ENCODE measurements around the gene PCNT.

PCNT gene

DNA sequence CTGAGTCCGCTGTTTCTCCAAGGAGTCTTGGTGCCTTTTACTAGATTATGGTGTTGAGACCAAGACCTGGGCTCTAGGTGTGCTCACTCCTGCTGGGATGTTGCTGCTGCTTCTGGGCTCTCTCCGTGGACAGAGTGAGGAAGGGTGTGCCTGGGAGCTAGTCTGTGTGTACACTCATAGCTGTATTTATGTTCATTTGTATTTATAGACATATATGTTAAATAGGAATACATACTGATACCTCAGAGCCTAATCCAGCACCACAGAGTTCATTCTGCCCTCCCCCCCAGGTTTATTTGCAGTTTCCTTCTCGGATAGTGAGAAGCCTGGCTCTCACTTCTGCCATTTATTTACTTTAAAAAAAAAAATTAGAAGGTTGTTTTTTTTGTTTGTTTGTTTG lies 12.6 kb downstream of the PCNT start:
- Histone ChIP-seq H3K4me1 (ENCODE audit: control insufficient read depth, insufficient read depth, low read length) (no peaks in the 10 kb centered on the region), H3K9me3 (ENCODE audit: control insufficient read depth, insufficient read depth, low read depth, low read length) (no peaks in the 10 kb centered on the region), H3K36me3 (ENCODE audit: control insufficient read depth in 2 of 2, insufficient read depth in 1 of 2, low read length in 2 of 2) (peaks cover 61 to 77% of the 10 kb centered on the region in 2 experiments), H3K4me3 (ENCODE audit: low read depth, low read length) (no peak overlapping the region), H3K27ac (ENCODE audit: extremely low read depth, low read depth, low read length) (no peak overlapping the region)
- no peak for TF ChIP-seq ZNF132 (tag by site-specific recombination; IDR thresholded peaks at IDR 0.05; ENCODE audit: borderline replicate concordance)
- TF ChIP-seq ZNF146 (tag by site-specific recombination; IDR thresholded peaks at IDR 0.05), result no peak
- no peak for TF ChIP-seq ZNF626 (tag by site-specific recombination; IDR thresholded peaks at IDR 0.05)
- TF ChIP-seq, protein P1, sequence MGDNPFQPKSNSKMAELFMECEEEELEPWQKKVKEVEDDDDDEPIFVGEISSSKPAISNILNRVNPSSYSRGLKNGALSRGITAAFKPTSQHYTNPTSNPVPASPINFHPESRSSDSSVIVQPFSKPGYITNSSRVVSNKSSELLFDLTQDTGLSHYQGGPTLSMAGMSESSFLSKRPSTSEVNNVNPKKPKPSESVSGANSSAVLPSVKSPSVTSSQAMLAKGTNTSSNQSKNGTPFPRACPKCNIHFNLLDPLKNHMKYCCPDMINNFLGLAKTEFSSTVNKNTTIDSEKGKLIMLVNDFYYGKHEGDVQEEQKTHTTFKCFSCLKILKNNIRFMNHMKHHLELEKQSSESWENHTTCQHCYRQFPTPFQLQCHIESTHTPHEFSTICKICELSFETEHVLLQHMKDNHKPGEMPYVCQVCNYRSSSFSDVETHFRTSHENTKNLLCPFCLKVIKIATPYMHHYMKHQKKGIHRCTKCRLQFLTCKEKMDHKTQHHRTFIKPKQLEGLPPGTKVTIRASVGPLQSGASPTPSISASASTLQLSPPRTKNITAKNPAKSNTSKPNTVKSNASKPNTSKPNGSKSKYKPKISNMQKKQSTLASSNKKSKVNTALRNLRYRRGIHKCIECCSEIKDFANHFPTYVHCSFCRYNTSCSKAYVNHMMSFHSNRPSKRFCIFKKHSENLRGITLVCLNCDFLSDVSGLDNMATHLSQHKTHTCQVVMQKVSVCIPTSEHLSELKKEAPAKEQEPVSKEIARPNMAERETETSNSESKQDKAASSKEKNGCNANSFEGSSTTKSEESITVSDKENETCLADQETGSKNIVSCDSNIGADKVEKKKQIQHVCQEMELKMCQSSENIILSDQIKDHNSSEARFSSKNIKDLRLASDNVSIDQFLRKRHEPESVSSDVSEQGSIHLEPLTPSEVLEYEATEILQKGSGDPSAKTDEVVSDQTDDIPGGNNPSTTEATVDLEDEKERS (tag by site-specific recombination; IDR thresholded peaks at IDR 0.05), result no peak
- TF ChIP-seq ZNF549 (tag by site-specific recombination; IDR thresholded peaks at IDR 0.05), result no peak
- TF ChIP-seq, protein P2, sequence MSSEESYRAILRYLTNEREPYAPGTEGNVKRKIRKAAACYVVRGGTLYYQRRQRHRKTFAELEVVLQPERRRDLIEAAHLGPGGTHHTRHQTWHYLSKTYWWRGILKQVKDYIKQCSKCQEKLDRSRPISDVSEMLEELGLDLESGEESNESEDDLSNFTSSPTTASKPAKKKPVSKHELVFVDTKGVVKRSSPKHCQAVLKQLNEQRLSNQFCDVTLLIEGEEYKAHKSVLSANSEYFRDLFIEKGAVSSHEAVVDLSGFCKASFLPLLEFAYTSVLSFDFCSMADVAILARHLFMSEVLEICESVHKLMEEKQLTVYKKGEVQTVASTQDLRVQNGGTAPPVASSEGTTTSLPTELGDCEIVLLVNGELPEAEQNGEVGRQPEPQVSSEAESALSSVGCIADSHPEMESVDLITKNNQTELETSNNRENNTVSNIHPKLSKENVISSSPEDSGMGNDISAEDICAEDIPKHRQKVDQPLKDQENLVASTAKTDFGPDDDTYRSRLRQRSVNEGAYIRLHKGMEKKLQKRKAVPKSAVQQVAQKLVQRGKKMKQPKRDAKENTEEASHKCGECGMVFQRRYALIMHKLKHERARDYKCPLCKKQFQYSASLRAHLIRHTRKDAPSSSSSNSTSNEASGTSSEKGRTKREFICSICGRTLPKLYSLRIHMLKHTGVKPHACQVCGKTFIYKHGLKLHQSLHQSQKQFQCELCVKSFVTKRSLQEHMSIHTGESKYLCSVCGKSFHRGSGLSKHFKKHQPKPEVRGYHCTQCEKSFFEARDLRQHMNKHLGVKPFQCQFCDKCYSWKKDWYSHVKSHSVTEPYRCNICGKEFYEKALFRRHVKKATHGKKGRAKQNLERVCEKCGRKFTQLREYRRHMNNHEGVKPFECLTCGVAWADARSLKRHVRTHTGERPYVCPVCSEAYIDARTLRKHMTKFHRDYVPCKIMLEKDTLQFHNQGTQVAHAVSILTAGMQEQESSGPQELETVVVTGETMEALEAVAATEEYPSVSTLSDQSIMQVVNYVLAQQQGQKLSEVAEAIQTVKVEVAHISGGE (tag by site-specific recombination; conservative IDR thresholded peaks at IDR 0.05; ENCODE audit: low read depth), result no peak
- no peak for TF ChIP-seq ZNF791 (tag by site-specific recombination; IDR thresholded peaks at IDR 0.05)
- TF ChIP-seq, protein P3, sequence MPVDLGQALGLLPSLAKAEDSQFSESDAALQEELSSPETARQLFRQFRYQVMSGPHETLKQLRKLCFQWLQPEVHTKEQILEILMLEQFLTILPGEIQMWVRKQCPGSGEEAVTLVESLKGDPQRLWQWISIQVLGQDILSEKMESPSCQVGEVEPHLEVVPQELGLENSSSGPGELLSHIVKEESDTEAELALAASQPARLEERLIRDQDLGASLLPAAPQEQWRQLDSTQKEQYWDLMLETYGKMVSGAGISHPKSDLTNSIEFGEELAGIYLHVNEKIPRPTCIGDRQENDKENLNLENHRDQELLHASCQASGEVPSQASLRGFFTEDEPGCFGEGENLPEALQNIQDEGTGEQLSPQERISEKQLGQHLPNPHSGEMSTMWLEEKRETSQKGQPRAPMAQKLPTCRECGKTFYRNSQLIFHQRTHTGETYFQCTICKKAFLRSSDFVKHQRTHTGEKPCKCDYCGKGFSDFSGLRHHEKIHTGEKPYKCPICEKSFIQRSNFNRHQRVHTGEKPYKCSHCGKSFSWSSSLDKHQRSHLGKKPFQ (tag by site-specific recombination; IDR thresholded peaks at IDR 0.05), result no peak
- TF ChIP-seq, protein P4, sequence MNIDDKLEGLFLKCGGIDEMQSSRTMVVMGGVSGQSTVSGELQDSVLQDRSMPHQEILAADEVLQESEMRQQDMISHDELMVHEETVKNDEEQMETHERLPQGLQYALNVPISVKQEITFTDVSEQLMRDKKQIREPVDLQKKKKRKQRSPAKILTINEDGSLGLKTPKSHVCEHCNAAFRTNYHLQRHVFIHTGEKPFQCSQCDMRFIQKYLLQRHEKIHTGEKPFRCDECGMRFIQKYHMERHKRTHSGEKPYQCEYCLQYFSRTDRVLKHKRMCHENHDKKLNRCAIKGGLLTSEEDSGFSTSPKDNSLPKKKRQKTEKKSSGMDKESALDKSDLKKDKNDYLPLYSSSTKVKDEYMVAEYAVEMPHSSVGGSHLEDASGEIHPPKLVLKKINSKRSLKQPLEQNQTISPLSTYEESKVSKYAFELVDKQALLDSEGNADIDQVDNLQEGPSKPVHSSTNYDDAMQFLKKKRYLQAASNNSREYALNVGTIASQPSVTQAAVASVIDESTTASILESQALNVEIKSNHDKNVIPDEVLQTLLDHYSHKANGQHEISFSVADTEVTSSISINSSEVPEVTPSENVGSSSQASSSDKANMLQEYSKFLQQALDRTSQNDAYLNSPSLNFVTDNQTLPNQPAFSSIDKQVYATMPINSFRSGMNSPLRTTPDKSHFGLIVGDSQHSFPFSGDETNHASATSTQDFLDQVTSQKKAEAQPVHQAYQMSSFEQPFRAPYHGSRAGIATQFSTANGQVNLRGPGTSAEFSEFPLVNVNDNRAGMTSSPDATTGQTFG (tag by site-specific recombination; IDR thresholded peaks at IDR 0.05; ENCODE audit: borderline replicate concordance), result no peak
- TF ChIP-seq ZNF530 (tag by site-specific recombination; IDR thresholded peaks at IDR 0.05; ENCODE audit: low read depth), result no peak
- TF ChIP-seq, protein P5, sequence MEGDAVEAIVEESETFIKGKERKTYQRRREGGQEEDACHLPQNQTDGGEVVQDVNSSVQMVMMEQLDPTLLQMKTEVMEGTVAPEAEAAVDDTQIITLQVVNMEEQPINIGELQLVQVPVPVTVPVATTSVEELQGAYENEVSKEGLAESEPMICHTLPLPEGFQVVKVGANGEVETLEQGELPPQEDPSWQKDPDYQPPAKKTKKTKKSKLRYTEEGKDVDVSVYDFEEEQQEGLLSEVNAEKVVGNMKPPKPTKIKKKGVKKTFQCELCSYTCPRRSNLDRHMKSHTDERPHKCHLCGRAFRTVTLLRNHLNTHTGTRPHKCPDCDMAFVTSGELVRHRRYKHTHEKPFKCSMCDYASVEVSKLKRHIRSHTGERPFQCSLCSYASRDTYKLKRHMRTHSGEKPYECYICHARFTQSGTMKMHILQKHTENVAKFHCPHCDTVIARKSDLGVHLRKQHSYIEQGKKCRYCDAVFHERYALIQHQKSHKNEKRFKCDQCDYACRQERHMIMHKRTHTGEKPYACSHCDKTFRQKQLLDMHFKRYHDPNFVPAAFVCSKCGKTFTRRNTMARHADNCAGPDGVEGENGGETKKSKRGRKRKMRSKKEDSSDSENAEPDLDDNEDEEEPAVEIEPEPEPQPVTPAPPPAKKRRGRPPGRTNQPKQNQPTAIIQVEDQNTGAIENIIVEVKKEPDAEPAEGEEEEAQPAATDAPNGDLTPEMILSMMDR (tag by site-specific recombination; IDR thresholded peaks at IDR 0.05), result no peak
- TF ChIP-seq ZNF473 (tag by site-specific recombination; IDR thresholded peaks at IDR 0.05), result no peak
- TF ChIP-seq, protein P6, sequence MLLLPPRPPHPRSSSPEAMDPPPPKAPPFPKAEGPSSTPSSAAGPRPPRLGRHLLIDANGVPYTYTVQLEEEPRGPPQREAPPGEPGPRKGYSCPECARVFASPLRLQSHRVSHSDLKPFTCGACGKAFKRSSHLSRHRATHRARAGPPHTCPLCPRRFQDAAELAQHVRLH (tag by site-specific recombination; IDR thresholded peaks at IDR 0.05), result no peak
- TF ChIP-seq, protein P7, sequence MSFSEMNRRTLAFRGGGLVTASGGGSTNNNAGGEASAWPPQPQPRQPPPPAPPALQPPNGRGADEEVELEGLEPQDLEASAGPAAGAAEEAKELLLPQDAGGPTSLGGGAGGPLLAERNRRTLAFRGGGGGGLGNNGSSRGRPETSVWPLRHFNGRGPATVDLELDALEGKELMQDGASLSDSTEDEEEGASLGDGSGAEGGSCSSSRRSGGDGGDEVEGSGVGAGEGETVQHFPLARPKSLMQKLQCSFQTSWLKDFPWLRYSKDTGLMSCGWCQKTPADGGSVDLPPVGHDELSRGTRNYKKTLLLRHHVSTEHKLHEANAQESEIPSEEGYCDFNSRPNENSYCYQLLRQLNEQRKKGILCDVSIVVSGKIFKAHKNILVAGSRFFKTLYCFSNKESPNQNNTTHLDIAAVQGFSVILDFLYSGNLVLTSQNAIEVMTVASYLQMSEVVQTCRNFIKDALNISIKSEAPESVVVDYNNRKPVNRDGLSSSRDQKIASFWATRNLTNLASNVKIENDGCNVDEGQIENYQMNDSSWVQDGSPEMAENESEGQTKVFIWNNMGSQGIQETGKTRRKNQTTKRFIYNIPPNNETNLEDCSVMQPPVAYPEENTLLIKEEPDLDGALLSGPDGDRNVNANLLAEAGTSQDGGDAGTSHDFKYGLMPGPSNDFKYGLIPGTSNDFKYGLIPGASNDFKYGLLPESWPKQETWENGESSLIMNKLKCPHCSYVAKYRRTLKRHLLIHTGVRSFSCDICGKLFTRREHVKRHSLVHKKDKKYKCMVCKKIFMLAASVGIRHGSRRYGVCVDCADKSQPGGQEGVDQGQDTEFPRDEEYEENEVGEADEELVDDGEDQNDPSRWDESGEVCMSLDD (tag by site-specific recombination; IDR thresholded peaks at IDR 0.05), result no peak
- no peak for TF ChIP-seq SP3 (tag by site-specific recombination; IDR thresholded peaks at IDR 0.05)
- ChIA-PET CTCF (interaction anchor here (1.2 kb wide), 1 partner anchor 364 kb away, joined by 8 read pairs; no protein-coding TSS in a partner anchor), POLR2A (interaction anchor here (1.6 kb wide), 1 partner anchor 11 kb away, joined by 3 read pairs; no protein-coding TSS in a partner anchor)

Data from HEK293 (cell line).